Ramos (cell line): Measurements from ENCODE around the gene TRIM75.
"Not testable (repeated sequence)": the region's sequence is repeated elsewhere in the genome, so short reads cannot be mapped to it uniquely, and the experiment has no call there.

Experiments
- in situ Hi-C: fragments of 300-500 bp; cut with MboI; formaldehyde crosslinking; loops from one replicate; pipeline ENCODE4 v1.14.3; 2022; ENCODE audit warnings: low sequenced_read_pairs; ENCODE audit not compliant: unreplicated experiment

The TRIM75 gene

GRCh38 chr4:165073346-165073745 lies 19.7 kb downstream of the TRIM75 start:
- in situ Hi-C loops = not testable (repeated sequence)

- in situ Hi-C loops = no loop called here
Measured at GRCh38 chr4:165077034-165077578, 23.4 kb downstream of the TRIM75 start.

DNA sequence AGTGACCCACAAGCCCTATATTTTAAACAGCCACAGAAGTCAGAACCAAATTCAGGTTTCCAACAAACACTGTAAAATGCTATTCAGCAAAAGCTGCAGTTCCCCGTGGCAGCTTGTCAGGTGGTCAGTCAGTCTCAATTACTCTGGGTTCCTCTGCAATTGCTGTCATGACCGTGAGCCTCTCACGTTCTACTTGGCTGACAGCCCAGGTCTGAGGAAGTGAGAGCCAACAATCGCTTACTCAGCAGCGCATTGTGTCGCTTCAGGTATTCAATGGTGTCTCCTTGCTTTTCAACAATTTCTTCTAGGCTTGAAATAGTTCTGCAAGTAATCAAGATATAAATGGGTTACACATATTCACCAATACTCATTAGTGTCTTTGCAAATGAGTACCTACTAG lies 25.8 kb downstream of the TRIM75 start:
- in situ Hi-C loops = no loop called here

- in situ Hi-C loops = not testable (repeated sequence)
Measured at GRCh38 chr4:165084787-165085186, 31.1 kb downstream of the TRIM75 start.

- in situ Hi-C loops = no loop called here
Measured at GRCh38 chr4:165085946-165086345, 32.3 kb downstream of the TRIM75 start.

- in situ Hi-C loops = no loop called here
Measured at GRCh38 chr4:165088366-165088765, 34.7 kb downstream of the TRIM75 start.

GRCh38 chr4:165092187-165092586 lies 38.5 kb downstream of the TRIM75 start:
- in situ Hi-C loops = not testable (repeated sequence)

DNA sequence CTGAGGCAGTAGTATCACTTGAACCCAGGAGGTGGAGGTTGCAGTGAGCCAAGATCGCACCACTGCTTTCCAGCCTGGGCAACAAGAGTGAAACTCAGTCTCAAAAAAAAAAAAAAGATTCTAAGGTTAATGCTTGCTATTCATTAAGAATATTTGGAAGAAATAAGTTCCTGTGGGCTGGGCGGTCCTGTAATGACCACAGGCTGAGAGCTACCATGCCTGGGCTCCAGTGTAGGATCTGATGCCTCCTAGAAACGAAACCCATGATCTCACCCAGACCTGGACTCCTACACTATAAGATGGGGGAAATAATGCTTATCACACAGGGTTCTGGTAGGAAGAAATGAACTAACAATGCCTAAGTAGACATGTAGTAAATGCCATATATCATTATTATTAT lies 41.2 kb downstream of the TRIM75 start:
- in situ Hi-C loops = no loop called here

DNA sequence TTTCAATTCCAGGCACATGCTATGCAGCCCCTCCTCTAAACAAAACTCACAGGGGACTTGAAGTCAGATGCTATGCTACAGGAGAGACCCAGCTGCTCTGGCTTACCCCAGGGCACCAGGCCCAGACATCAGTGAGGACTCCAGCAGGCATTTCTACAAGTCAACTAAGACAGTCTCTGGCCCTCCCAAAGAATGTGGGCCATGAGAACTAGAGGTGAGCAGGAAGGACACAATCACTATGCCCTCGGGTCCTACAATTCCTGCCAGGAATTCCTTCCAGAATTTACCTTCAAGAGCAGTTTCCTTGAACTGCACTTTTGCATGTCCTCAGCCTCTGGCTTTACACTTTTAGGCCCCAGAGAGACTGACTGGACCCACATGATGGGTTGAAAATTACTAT lies 41.6 kb downstream of the TRIM75 start:
- in situ Hi-C loops = no loop called here

GRCh38 chr4:165096776-165097175 lies 43.1 kb downstream of the TRIM75 start:
- in situ Hi-C loops = no loop called here

- in situ Hi-C loops = no loop called here
Measured at GRCh38 chr4:165101641-165102040, 48.0 kb downstream of the TRIM75 start.

- in situ Hi-C loops = no loop called here
Measured at GRCh38 chr4:165106518-165106917, 52.9 kb downstream of the TRIM75 start.
